Adrenal gland (tissue), 12 donors: ENCODE data around the gene ITGB6. TPM values are rescaled to one million over a fixed set of nuclear protein-coding genes. Genes with fewer than 3 reads are reported as not detected.

Source experiments
- DNase-seq, 7 donors: peaks; one replicate each; pipeline ENCODE4 v3.0.0-alpha.2; 2019 to 2020
- H3K27ac ChIP-seq, 5 donors: fragments of 200-600 bp; sonication (generic) in 4 of 5; 1 replicate in 3 of 5; 2 replicates in 2 of 5; pipeline versions ENCODE4 v1.5.1 to v1.8.0; 2016 to 2020; ENCODE audit warnings: mild to moderate bottlenecking in 1 of 5
- H3K27me3 ChIP-seq: fragments of 200-600 bp; 2 replicates; pipeline ENCODE4 v1.8.0; 2021
- H3K36me3 ChIP-seq, 2 donors: fragments of 200-600 bp; replicated peaks in 1 of 2; 1 replicate in 1 of 2; 2 replicates in 1 of 2; pipeline versions ENCODE4 v1.5.1 to v1.8.0; 2018 to 2022
- H3K4me1 ChIP-seq, 2 donors: fragments of 200-600 bp; replicated peaks in 1 of 2; 1 replicate in 1 of 2; 2 replicates in 1 of 2; pipeline versions ENCODE4 v1.5.1 to v1.8.0; 2018 to 2021
- H3K4me3 ChIP-seq, 4 donors: fragments of 200-600 bp; sonication (generic) in 3 of 4; one replicate each; pipeline ENCODE4 v1.5.1; 2016 to 2018
- H3K9me3 ChIP-seq, 3 donors: fragments of 200-600 bp; sonication (generic) in 1 of 3; replicated peaks in 1 of 3; 1 replicate in 2 of 3; 2 replicates in 1 of 3; pipeline versions ENCODE4 v1.5.1 to v1.8.0; 2016 to 2021
- CTCF ChIP-seq, 6 experiments: fragments of 450-650 bp in 4 of 6; fragments of 200-600 bp in 2 of 6; sonication (generic) in 1 of 6; IDR thresholded peaks; 1 replicate in 5 of 6; 2 replicates in 1 of 6; pipeline versions ENCODE4 v1.5.1 to v1.8.0; 2016 to 2021; ENCODE audit warnings: antibody characterized with exemption in 6 of 6, mild to moderate bottlenecking in 2 of 6, moderate library complexity in 1 of 6
- POLR2A ChIP-seq, 2 donors: fragments of 450-650 bp; IDR thresholded peaks; one replicate each; pipeline ENCODE4 v1.6.1; 2017; ENCODE audit warnings: antibody characterized with exemption in 2 of 2, mild to moderate bottlenecking in 2 of 2, moderate library complexity in 1 of 2
- WGBS, 4 donors: extraction: QIAGEN DNeasy Blood & Tissue Kit in 2 of 4; methylation state at CpG; one replicate each; pipeline versions ENCODE4 v1.1.5 to v1.1.7; 2013 to 2017; 5-methylcytosine and 5-hydroxymethylcytosine counted together
- intact Hi-C, 2 donors: fragments of 100-400 bp; cut with DNase I; formaldehyde crosslinking; loops; one replicate each; pipeline versions ENCODE4 v1.14.1 to v1.15.0; 2022 to 2023
- polyA plus RNA-seq, 3 donors: library from polyadenylated mRNA; stranded (reverse); fragments of 200-250 nt in 2 of 3; fragments of 350-450 nt in 1 of 3; fragmentation: Illumina TruSeq in 1 of 3; extraction: RNeasy Lipid Tissue Mini Kit (QIAGEN cat#74804) in 1 of 3; gene quantifications; one replicate each; pipeline ENCODE4 v1.2.3, GENCODE V29; 2013 to 2014
- total RNA-seq, 9 donors: library from RNA; depleted of rRNA in 4 of 9; stranded (reverse); fragments of >200 nt in 4 of 9; fragments of 120-200 nt in 1 of 9; fragmentation: NEBNext Ultra II Directional in 1 of 9; extraction: Animal tissue kit (Norgen Biotek cat#: 25700) in 1 of 9; gene quantifications; one replicate each; pipeline versions ENCODE4 v1.1.0 to v1.2.4, GENCODE V29; 2013 to 2023
- donor health status: healthy with polysubstance abuse.
- donor health status: Bipolar disorder and iron deficiency.
- donor health status: DM: yes; HTN: yes; CAD: no.
- donor health status: DM: no; HTN: no; CAD: no.
- donor health status: DM: no; HTN: no; CAD: no.
- donor health status: DM: yes; HTN: yes; CAD: no.

Gene ITGB6
- total and polyA plus RNA-seq, 12 donors: 0.08 to 0.53 (median 0.18) TPM; not detected in 9

- Histone ChIP-seq H3K27ac (no peak overlapping the region), H3K4me1 (no peaks in the 10 kb centered on the region), H3K4me3 (no peak overlapping the region), H3K36me3 (no peaks in the 10 kb centered on the region), H3K27me3 (no peaks in the 10 kb centered on the region), H3K9me3 (no peaks in the 10 kb centered on the region)
- intact Hi-C loops: no loop called here
- TF ChIP-seq CTCF (IDR thresholded peaks at IDR 0.05) (no peak), POLR2A (IDR thresholded peaks at IDR 0.05) (no peak)
- no peak for DNase-seq
- WGBS, 4 donors: 69 to 91% (median 87%) methylated on average over 1 of the region's 1 CpG
Observed at GRCh38 chr2:160139991-160140390, 60.1 kb downstream of the ITGB6 start.

DNA sequence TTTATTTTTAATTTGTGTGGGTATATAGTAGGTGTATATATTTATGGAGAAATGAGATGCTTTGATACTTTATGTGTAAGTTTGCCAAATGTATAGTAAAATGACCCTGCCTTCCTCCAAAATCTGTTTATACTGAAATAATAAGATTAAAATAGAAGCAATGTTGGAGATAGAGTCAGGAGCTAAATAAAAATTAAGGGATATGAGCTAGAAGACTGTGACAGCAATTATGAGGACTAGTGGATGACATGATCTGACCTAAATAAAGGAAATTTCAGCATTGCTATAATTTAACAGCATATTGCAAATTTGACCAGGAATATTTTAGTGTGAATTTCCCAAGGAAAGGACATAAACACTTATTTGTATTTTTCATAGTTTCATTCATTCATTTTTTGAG, 60.7 kb downstream of the ITGB6 start:
- no peak for DNase-seq
- H3K9me3 ChIP-seq: no peaks in the 10 kb centered on the region
- H3K27ac ChIP-seq: no peak overlapping the region
- no peak for TF ChIP-seq CTCF (IDR thresholded peaks at IDR 0.05)
- no peak for TF ChIP-seq POLR2A (IDR thresholded peaks at IDR 0.05)
- no peaks in the 10 kb centered on the region for H3K36me3 ChIP-seq
- intact Hi-C loops: no loop called here
- no peak overlapping the region for H3K4me3 ChIP-seq
- H3K27me3 ChIP-seq: no peaks in the 10 kb centered on the region
- H3K4me1 ChIP-seq: no peaks in the 10 kb centered on the region

DNA sequence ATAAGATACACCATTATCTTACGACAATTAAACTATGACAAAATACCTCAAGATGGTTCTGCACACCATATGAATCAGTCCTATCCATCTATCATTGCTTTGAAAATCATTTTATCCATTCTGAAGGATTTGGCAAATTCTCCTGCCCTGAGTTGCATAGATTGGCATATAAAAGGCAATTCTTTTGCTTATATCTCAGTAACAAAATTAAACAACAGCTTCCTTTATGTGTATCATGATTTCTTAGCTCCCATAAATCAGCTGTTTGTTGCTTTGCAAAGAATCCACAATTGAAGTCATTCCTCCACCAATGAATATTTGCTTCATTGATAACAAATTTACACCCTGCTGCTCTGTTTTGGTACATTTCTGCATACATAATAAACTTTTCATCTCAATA, 61.7 kb downstream of the ITGB6 start:
- Histone ChIP-seq H3K27ac (no peak overlapping the region), H3K4me3 (no peak overlapping the region), H3K27me3 (no peaks in the 10 kb centered on the region), H3K36me3 (no peaks in the 10 kb centered on the region), H3K9me3 (no peaks in the 10 kb centered on the region), H3K4me1 (no peaks in the 10 kb centered on the region)
- TF ChIP-seq CTCF (IDR thresholded peaks at IDR 0.05) (no peak), POLR2A (IDR thresholded peaks at IDR 0.05) (no peak)
- no peak for DNase-seq
- intact Hi-C loops: no loop called here
- WGBS, 4 donors: 89 to 95% (median 94%) methylated on average over 1 of the region's 1 CpG

GRCh38 chr2:160137464-160137863, 62.6 kb downstream of the ITGB6 start:
- DNase-seq: no peak
- H3K27me3 ChIP-seq: no peaks in the 10 kb centered on the region
- H3K4me3 ChIP-seq: no peak overlapping the region
- WGBS, 4 donors: 87 to 88% (median 88%) methylated on average over 3 to 8 of the region's 8 CpGs
- intact Hi-C loops: no loop called here
- no peaks in the 10 kb centered on the region for H3K9me3 ChIP-seq
- no peak overlapping the region for H3K27ac ChIP-seq
- no peaks in the 10 kb centered on the region for H3K36me3 ChIP-seq
- H3K4me1 ChIP-seq: no peaks in the 10 kb centered on the region
- no peak for TF ChIP-seq POLR2A (IDR thresholded peaks at IDR 0.05)
- TF ChIP-seq CTCF (IDR thresholded peaks at IDR 0.05): no peak
